T-cell (primary cell): ENCODE results near the gene TOP1. TPM values are rescaled to one million over a fixed set of nuclear protein-coding genes. Genes with fewer than 3 reads are reported as not detected.

ENCODE experiments used
- ATAC-seq, 4 experiments: fragments of 200-7000 bp in 3 of 4; fragments of 150-1000 bp in 1 of 4; cut with Tn5 transposase; replicated peaks in 1 of 4; 1 replicate in 3 of 4; 2 replicates in 1 of 4; pipeline ENCODE4 v1.10.0; 2021; ENCODE audit warnings: moderate library complexity in 3 of 4, mild to moderate bottlenecking in 2 of 4, moderate number of reproducible peaks in 1 of 4
- CTCF ChIA-PET, 2 donors: fragments of 300-600 bp; sonication (Branson Sonifier 250); formaldehyde crosslinking; loops; one replicate each; lab custom pipeline; 2022; ENCODE audit warnings: antibody characterized with exemption in 2 of 2; lab: Charles Lee
- POLR2A ChIA-PET, 2 donors: fragments of 300-600 bp; sonication (Branson Sonifier 250); formaldehyde crosslinking; loops; one replicate each; lab custom pipeline; 2022; ENCODE audit warnings: antibody characterized with exemption in 2 of 2; lab: Charles Lee
- DNase-seq, 35 experiments: peaks; one replicate each; pipeline versions ENCODE4 v3.0.0 to v3.0.0-alpha.2; 2013 to 2023
- H3K27ac ChIP-seq: one replicate; pipeline ENCODE4 v1.5.1; 2013; ENCODE audit warnings: low read length
- H3K27me3 ChIP-seq, 2 experiments: replicated peaks in 1 of 2; 1 replicate in 1 of 2; 2 replicates in 1 of 2; pipeline versions ENCODE4 v1.6.1 to v1.7.0; 2013; ENCODE audit warnings: low read length in 1 of 2, mixed read lengths in 1 of 2; ENCODE audit not compliant: control insufficient read depth in 2 of 2, insufficient read depth in 2 of 2; ENCODE audit errors: extremely low read depth in 1 of 2
- H3K36me3 ChIP-seq, 2 donors: 1 replicate in 1 of 2; 2 replicates in 1 of 2; pipeline versions ENCODE4 v1.6.1 to v1.7.0; 2013; ENCODE audit warnings: low read length in 1 of 2; ENCODE audit not compliant: control insufficient read depth in 2 of 2, insufficient read depth in 1 of 2; ENCODE audit errors: extremely low read depth in 1 of 2
- H3K4me1 ChIP-seq, 2 experiments: 1 replicate in 1 of 2; 2 replicates in 1 of 2; pipeline versions ENCODE4 v1.6.1 to v1.7.0; 2013; ENCODE audit warnings: low read length in 2 of 2, mixed read lengths in 1 of 2; ENCODE audit not compliant: insufficient read depth in 2 of 2, control insufficient read depth in 1 of 2; ENCODE audit errors: extremely low read depth in 1 of 2
- H3K4me3 ChIP-seq, 2 donors: 1 replicate in 1 of 2; 2 replicates in 1 of 2; pipeline versions ENCODE4 v1.5.1 to v1.7.0; 2013; ENCODE audit warnings: mild to moderate bottlenecking in 2 of 2, low read length in 1 of 2, moderate library complexity in 1 of 2; ENCODE audit not compliant: control insufficient read depth in 1 of 2; ENCODE audit errors: extremely low read depth in 1 of 2
- H3K9me3 ChIP-seq: 2 replicates; pipeline ENCODE4 v1.7.0; 2013
- H3K27ac Mint-ChIP-seq, 2 donors: one replicate each; pipeline ENCODE4 v1.8.0; 2020 to 2021; ENCODE audit warnings: mild to moderate bottlenecking in 2 of 2, mixed read lengths in 2 of 2
- H3K27me3 Mint-ChIP-seq, 2 donors: one replicate each; pipeline ENCODE4 v1.8.0; 2021 to 2022; ENCODE audit warnings: mixed read lengths in 2 of 2
- H3K36me3 Mint-ChIP-seq: one replicate; pipeline ENCODE4 v1.8.0; 2021; ENCODE audit warnings: mixed read lengths
- H3K4me1 Mint-ChIP-seq, 3 donors: one replicate each; pipeline ENCODE4 v1.8.0; 2020 to 2022; ENCODE audit warnings: mixed read lengths in 3 of 3, mild to moderate bottlenecking in 1 of 3
- H3K4me3 Mint-ChIP-seq, 3 donors: one replicate each; pipeline ENCODE4 v1.8.0; 2020 to 2022; ENCODE audit warnings: mild to moderate bottlenecking in 3 of 3, mixed read lengths in 3 of 3, moderate library complexity in 3 of 3
- H3K9me3 Mint-ChIP-seq, 3 donors: one replicate each; pipeline ENCODE4 v1.8.0; 2020 to 2022; ENCODE audit warnings: mixed read lengths in 3 of 3
- WGBS: methylation state at CpG from one replicate; pipeline ENCODE4 v1.1.5; 2013; ENCODE audit warnings: missing lambda C conversion rate; ENCODE audit not compliant: insufficient coverage; 5-methylcytosine and 5-hydroxymethylcytosine counted together
- total RNA-seq, 35 experiments: library from RNA in 6 of 35; stranded (reverse) in 6 of 35; fragments of 120-200 nt in 1 of 35; gene quantifications; one replicate each; pipeline versions ENCODE4 v1.2.1 to v1.2.4 and lab custom pipeline; 2013 to 2026

The TOP1 gene
- total RNA-seq, 5 donors from 2014 or later (not counting 1 experiment from before 2014, with no cell fraction given), result 30.2 to 41.2 (median 38.1) TPM

DNA sequence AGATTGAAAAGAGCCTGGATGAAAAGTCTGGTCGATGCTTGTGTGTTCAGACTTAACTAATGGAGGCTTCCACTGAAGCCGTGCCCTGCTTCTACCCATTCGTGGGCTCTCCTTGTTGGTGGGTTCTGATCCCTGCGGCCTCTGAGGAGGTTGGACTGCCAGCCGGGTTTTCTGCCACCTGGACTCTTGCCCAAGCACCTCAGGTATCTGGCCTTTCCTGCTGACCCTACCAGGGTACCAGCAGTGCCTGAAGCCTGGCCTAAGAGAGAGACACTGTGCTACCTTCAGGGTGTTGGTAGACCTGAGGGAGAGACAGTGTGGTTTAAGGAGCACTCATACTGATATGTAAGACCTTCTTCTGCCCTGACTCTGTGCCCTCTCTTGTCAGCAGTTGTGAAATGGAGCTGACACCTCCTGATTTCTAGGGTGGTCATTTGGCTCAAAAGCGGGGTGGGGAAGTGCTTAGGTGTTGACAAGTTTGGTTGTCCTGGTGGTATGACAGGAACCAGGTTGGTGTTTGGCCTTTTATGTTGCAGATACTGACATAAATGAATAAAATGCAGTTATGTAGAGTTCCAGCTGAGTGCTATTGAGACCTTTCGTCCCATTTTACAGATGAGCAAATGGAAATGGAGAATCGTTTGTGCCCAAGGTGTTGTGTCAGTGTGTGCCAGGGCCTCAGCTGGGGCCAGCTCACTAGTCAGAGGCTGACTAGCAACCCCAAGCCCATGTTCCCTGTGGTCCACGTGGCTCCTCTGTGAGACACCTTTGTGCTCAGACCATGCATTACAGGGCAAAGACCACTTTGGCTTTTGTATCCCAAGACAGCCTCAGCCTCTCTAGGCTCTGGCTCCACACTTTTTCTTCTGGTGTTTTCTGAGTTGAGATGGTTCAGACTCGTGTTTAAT lies 111.9 kb downstream of the TOP1 start:
- Histone ChIP-seq H3K4me3 (peak overlapping the region; percentile 76 to 97), H3K27me3 (no peaks in the 10 kb centered on the region), H3K4me1 (peaks cover 64 to 79% of the 10 kb centered on the region in 2 experiments), H3K9me3 (no peaks in the 10 kb centered on the region), H3K36me3 (peaks cover 2 to 4% of the 10 kb centered on the region in 2 donors), H3K27ac (peak overlapping the region; percentile 76)
- no peak for ATAC-seq
- Mint-ChIP-seq H3K4me1 (peaks cover 78 to 81% (median 80%) of the 10 kb centered on the region in 3 donors), H3K27ac (peak overlapping the region; percentile 95 to 97), H3K36me3 (peaks cover 4% of the 10 kb centered on the region), H3K9me3 (no peaks in the 10 kb centered on the region), H3K4me3 (peak overlapping the region; percentile 86 to 90 (median 89)), H3K27me3 (no peaks in the 10 kb centered on the region)
- DNase-seq, result no peak
- ChIA-PET CTCF (interaction anchor here in 1 of 2 donors (0.6 kb wide), 1 partner anchor 30 kb away, joined by 3 read pairs; no protein-coding TSS in a partner anchor), POLR2A (interaction anchor here in 1 of 2 donors (3.0 kb wide), 1 partner anchor 15 kb away, joined by 16 read pairs; no protein-coding TSS in a partner anchor)
- 26% methylated on average over 10 of the region's 10 CpGs for WGBS

DNA sequence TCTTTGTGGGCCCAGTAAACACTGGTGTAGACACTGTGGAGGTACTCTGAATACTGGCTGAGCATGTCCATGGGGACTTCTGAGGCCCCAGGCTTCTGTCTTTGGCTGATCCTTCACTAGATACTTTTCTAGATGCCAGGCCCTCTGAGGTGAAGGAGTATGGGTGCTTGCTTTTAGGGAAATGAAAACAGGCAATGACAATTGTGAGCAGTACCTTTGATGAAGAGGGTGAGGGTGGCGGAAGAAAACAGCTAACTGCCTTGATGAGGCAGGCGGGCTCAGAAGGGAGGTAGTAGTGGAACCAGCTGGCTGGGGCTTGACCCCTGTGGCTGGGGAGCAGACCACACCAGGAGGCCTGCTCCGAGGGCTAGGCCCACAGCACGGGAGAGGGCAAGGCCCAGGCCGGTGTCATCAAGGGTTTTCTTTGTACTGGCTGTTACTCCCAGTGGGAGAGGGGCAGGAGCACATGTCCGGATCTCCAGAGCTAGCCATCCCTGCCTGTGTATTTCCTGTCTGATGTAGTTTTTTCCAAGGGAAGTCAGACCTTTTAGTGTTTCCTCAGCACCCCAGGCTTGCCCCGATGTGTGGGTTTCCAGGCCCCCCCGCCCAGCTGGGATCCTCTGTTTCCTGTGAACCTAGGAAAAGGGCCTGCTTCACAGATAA lies 112.7 kb downstream of the TOP1 start:
- Histone ChIP-seq H3K4me1 (peaks cover 67 to 79% of the 10 kb centered on the region in 2 experiments), H3K27ac (peak overlapping the region; percentile 76), H3K4me3 (peak overlapping the region; percentile 76 to 97), H3K9me3 (no peaks in the 10 kb centered on the region), H3K27me3 (no peaks in the 10 kb centered on the region), H3K36me3 (peaks cover 2 to 4% of the 10 kb centered on the region in 2 donors)
- Mint-ChIP-seq H3K4me1 (peaks cover 78 to 81% (median 80%) of the 10 kb centered on the region in 3 donors), H3K4me3 (peak overlapping the region; percentile 86 to 90 (median 89)), H3K9me3 (no peaks in the 10 kb centered on the region), H3K27me3 (no peaks in the 10 kb centered on the region), H3K36me3 (peaks cover 4% of the 10 kb centered on the region), H3K27ac (peak overlapping the region; percentile 95 to 97)
- POLR2A ChIA-PET, result interaction anchor here (0.7 to 3.0 kb wide), 3 partner anchors 12 to 16 kb away, joined by 4 to 16 read pairs (median 5); no protein-coding TSS in a partner anchor
- ATAC-seq (no peak), DNase-seq (peak in 2 of 35 experiments; percentile 34 to 38)
- WGBS, result 25% methylated on average over 4 of the region's 8 CpGs
- CTCF ChIA-PET, result interaction anchor here in 1 of 2 donors (0.6 to 1.6 kb wide), 3 partner anchors 12 to 29 kb away, joined by 3 to 6 read pairs (median 4); no protein-coding TSS in a partner anchor

DNA sequence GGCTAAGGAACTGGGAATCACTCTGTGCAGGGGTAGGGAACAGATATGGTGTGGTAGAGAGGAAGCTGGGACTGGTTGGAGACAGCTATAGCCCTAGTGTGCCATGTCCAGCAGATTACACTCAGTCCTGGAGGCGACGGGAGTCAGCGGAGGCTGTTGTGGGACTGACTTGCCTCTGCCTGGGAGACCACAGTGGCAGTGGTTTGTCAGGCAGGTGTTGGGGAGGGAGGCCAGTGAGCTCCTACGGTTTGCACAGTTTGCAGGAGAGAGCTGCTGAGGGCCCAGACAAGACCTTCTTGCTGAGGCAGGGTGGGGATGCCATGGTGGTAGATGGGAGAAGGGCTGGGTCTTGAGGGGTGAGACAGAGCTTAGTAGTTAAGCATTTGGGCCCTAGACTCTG lies 113.6 kb downstream of the TOP1 start:
- H3K9me3 Mint-ChIP-seq, result no peaks in the 10 kb centered on the region
- Histone ChIP-seq H3K27me3 (no peaks in the 10 kb centered on the region), H3K36me3 (peaks cover 2 to 10% of the 10 kb centered on the region in 2 donors), H3K27ac (peak overlapping the region; percentile 76), H3K4me1 (peaks cover 76 to 84% of the 10 kb centered on the region in 2 experiments), H3K4me3 (peak overlapping the region; percentile 76 to 97), H3K9me3 (no peaks in the 10 kb centered on the region)
- H3K27me3 Mint-ChIP-seq, result no peaks in the 10 kb centered on the region
- WGBS, result 15% methylated on average over 4 of the region's 4 CpGs
- ChIA-PET CTCF (interaction anchor here in 1 of 2 donors (0.9 to 1.6 kb wide), 3 partner anchors 11 to 48 kb away, joined by 3 to 6 read pairs (median 4); no protein-coding TSS in a partner anchor), POLR2A (interaction anchor here (0.6 to 3.0 kb wide), 3 partner anchors 13 to 51 kb away, joined by 4 to 16 read pairs (median 4); no protein-coding TSS in a partner anchor)
- peak overlapping the region; percentile 95 to 97 for H3K27ac Mint-ChIP-seq
- H3K4me3 Mint-ChIP-seq, result peak overlapping the region; percentile 86 to 90 (median 89)
- H3K36me3 Mint-ChIP-seq, result peaks cover 4% of the 10 kb centered on the region
- peaks cover 86 to 88% (median 87%) of the 10 kb centered on the region in 3 donors for H3K4me1 Mint-ChIP-seq
- ATAC-seq (no peak), DNase-seq (peak in 1 of 35 experiments; percentile 17)

DNA sequence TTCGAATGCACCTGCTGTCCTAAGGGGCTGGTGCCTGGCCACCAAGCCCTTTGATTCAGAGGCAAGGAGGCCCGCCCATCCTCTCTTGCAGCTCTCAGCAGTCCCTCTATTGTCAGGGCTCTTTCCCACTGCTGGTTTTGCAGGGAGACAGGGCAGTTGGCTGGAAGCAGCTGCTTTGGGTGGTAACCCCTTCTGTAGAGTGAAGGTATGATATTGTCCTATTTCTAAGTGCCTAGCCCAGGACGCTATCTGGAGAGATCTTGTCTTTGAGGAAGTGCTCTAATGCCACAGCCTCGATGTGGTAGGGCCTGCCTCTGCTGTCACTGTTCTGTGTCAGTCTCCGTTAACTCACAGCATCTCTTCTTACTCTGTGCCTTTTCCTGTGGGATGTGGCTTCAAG lies 114.3 kb downstream of the TOP1 start:
- ATAC-seq, result peak; percentile 50 to 66 (median 62)
- H3K36me3 ChIP-seq, result peaks cover 2 to 10% of the 10 kb centered on the region in 2 donors
- H3K36me3 Mint-ChIP-seq, result peaks cover 4% of the 10 kb centered on the region
- H3K27me3 Mint-ChIP-seq, result no peaks in the 10 kb centered on the region
- H3K4me1 Mint-ChIP-seq, result peaks cover 92 to 95% (median 93%) of the 10 kb centered on the region in 3 donors
- H3K9me3 Mint-ChIP-seq, result no peaks in the 10 kb centered on the region
- peak overlapping the region; percentile 35 to 76 for H3K4me3 ChIP-seq
- peak overlapping the region; percentile 76 for H3K27ac ChIP-seq
- peak overlapping the region; percentile 86 to 90 (median 89) for H3K4me3 Mint-ChIP-seq
- ChIA-PET CTCF (interaction anchor here in 1 of 2 donors (1.6 to 3.9 kb wide), 2 partner anchors 7 to 10 kb away, joined by 6 to 17 read pairs; no protein-coding TSS in a partner anchor), POLR2A (interaction anchor here (1.5 to 3.0 kb wide), 2 partner anchors 13 to 15 kb away, joined by 4 to 16 read pairs; no protein-coding TSS in a partner anchor)
- peak overlapping the region; percentile 95 to 97 for H3K27ac Mint-ChIP-seq
- 0% methylated on average over 2 of the region's 5 CpGs for WGBS
- no peaks in the 10 kb centered on the region for H3K9me3 ChIP-seq
- H3K4me1 ChIP-seq, result peaks cover 80 to 91% of the 10 kb centered on the region in 2 experiments
- DNase-seq, result peak in 25 of 35 experiments; percentile 33 to 68 (median 42)
- H3K27me3 ChIP-seq, result no peaks in the 10 kb centered on the region

DNA sequence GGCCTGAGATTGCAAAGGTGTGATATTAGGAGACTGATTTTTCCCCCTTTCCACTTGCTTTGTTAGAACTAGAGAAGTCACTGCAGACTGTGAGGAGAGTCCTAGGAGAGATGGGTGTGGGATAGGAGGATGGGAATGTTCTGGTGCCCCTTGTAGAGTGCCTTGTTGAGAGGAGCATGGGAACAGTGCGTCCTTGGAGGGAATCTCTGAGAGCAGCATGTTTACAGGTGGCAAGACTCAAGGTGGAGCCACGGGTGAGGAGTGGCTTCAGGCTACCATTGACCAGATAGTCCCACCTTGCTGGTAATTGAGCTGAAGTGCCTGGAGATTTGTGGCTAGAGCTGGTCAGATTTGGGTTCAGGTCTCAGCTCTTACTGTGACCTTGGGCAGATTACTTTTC lies 114.7 kb downstream of the TOP1 start:
- Mint-ChIP-seq H3K4me1 (peaks cover 96 to 99% (median 97%) of the 10 kb centered on the region in 3 donors), H3K27me3 (no peaks in the 10 kb centered on the region), H3K9me3 (no peaks in the 10 kb centered on the region), H3K36me3 (peaks cover 4% of the 10 kb centered on the region), H3K4me3 (peak overlapping the region; percentile 86 to 90 (median 89)), H3K27ac (peak overlapping the region; percentile 95 to 97)
- ChIA-PET CTCF (interaction anchor here in 1 of 2 donors (1.8 to 3.9 kb wide), 2 partner anchors 8 to 14 kb away, joined by 7 to 17 read pairs; no protein-coding TSS in a partner anchor), POLR2A (interaction anchor here (0.5 kb wide), 2 partner anchors 14 to 36 kb away, joined by 3 to 4 read pairs; no protein-coding TSS in a partner anchor)
- Histone ChIP-seq H3K4me1 (peaks cover 84 to 95% of the 10 kb centered on the region in 2 experiments), H3K9me3 (no peaks in the 10 kb centered on the region), H3K36me3 (peaks cover 2 to 10% of the 10 kb centered on the region in 2 donors), H3K27ac (peak overlapping the region; percentile 76), H3K4me3 (peak overlapping the region; percentile 26 to 76), H3K27me3 (no peaks in the 10 kb centered on the region)
- no peak for DNase-seq
- 38% methylated on average over 1 of the region's 2 CpGs for WGBS
- no peak for ATAC-seq
